GM19328 (cell line): ENCODE measurements around the gene DGUOK.
"Not testable (repeated sequence)": the region's sequence is repeated elsewhere in the genome, so short reads cannot be mapped to it uniquely, and the experiment has no call there.

ENCODE experiments used
- ATAC-seq: cut with Tn5 transposase; IDR thresholded peaks from one replicate; pipeline ENCODE4 v1.9.1; 2021; ENCODE audit warnings: mild to moderate bottlenecking, moderate library complexity; ENCODE audit not compliant: unreplicated experiment

DGUOK gene

GRCh38 chr2:73926493-73927327 lies at the start of gene DGUOK:
Gene DGUOK, plus strand, starts transcription at chr2:73926880. Its CDS starts 31 bp downstream, at chr2:73926911.
- ATAC-seq, result peak; percentile 98

- ATAC-seq, result no peak
These were observed 49.4 kb upstream of the DGUOK start for GRCh38 chr2:73877071-73877802.

- not testable (repeated sequence) for ATAC-seq
These were observed 48.7 kb upstream of the DGUOK start for GRCh38 chr2:73877984-73878383.

GRCh38 chr2:73885406-73885805 lies 41.3 kb upstream of the DGUOK start:
- no peak for ATAC-seq

GRCh38 chr2:73886357-73886756 lies 40.3 kb upstream of the DGUOK start:
- no peak for ATAC-seq

GRCh38 chr2:73887596-73888353 lies 38.9 kb upstream of the DGUOK start:
- ATAC-seq, result not testable (repeated sequence)

GRCh38 chr2:73888388-73888787 lies 38.3 kb upstream of the DGUOK start:
- no peak for ATAC-seq

GRCh38 chr2:73889206-73889605 lies 37.5 kb upstream of the DGUOK start:
- no peak for ATAC-seq

GRCh38 chr2:73890301-73891092 lies 36.2 kb upstream of the DGUOK start:
- no peak for ATAC-seq

GRCh38 chr2:73891276-73891901 lies 35.3 kb upstream of the DGUOK start:
- no peak for ATAC-seq

GRCh38 chr2:73892631-73893329 lies 33.9 kb upstream of the DGUOK start, which contains the start of gene ACTG2:
Gene ACTG2, plus strand, starts transcription at chr2:73893008. Its CDS starts 8,304 bp downstream, at chr2:73901312.
- ATAC-seq, result no peak

GRCh38 chr2:73893764-73894474 lies 32.8 kb upstream of the DGUOK start:
- ATAC-seq, result no peak

GRCh38 chr2:73894475-73894850 lies 32.2 kb upstream of the DGUOK start:
- no peak for ATAC-seq

- no peak for ATAC-seq
These were observed 31.8 kb upstream of the DGUOK start for GRCh38 chr2:73894877-73895276.

- no peak for ATAC-seq
These were observed 31.2 kb upstream of the DGUOK start for GRCh38 chr2:73895473-73895872.

GRCh38 chr2:73896362-73897239 lies 30.1 kb upstream of the DGUOK start:
- ATAC-seq, result no peak

GRCh38 chr2:73897240-73897583 lies 29.5 kb upstream of the DGUOK start:
- ATAC-seq, result no peak

GRCh38 chr2:73897934-73898333 lies 28.7 kb upstream of the DGUOK start:
- ATAC-seq, result no peak
